ENCODE measurements around the gene CATSPER1.

The CATSPER1 gene

DNA sequence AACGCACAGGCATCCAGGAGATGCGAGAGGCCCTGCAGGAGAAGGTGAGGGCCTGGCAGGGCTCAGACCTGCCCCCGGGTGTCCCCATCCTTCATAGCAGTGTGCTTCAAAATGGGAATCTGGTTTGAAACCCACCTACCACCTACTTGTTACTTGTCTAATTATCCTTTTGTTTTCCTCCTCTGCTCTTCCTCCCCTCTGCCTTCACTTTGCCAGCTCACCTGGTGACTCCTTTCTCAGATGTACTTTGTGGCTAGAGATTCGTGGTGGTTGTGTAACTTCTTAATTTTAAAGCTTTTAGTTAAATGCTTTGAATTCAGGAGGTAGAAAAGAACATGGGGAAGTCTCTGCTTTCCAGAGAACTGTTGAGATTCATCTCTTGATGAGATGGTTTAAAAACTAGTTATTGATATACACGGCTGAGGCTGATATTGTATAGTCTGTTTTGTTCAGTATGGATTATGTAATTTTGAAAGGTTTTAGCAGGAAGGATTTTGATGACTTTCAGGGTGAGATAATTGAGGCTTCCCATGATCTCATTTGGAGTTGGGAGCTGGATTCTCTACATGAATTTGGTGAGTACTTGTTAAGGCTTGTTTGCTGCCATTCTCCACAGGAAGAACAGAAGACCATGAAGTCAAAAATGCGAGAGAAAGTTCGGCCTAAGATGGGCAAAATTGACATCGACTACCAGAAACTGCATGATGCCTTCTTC lies 33.8 kb upstream of the CATSPER1 start:
- Histone ChIP-seq H3K9me3 (ENCODE audit: insufficient read depth, low read length, severe bottlenecking) (no peaks in the 10 kb centered on the region), H3K36me3 (ENCODE audit: insufficient read depth, low read length) (peaks cover 97% of the 10 kb centered on the region), H3K79me2 (ENCODE audit: insufficient read depth, low read length) (peaks cover 43% of the 10 kb centered on the region), H3K4me1 (ENCODE audit: insufficient read depth, low read length) (peaks cover 2% of the 10 kb centered on the region; the same call in 1 of the 2 replicates), H3K9ac (ENCODE audit: low read depth, low read length) (no peak overlapping the region), H3K27me3 (ENCODE audit: insufficient read depth, low read length, poor library complexity) (no peaks in the 10 kb centered on the region), H3K27ac (ENCODE audit: low read length) (no peak overlapping the region), H2AFZ (ENCODE audit: low read depth, low read length) (no peak overlapping the region), H3K4me3 (ENCODE audit: low read depth in 1 of 2, low read length in 2 of 2) (no peak overlapping the region), H4K20me1 (ENCODE audit: insufficient read depth, low read length) (peaks cover 15% of the 10 kb centered on the region; the same call in 1 of the 2 replicates), H3K4me2 (ENCODE audit: insufficient read depth, low read length) (no peak overlapping the region)
- DNase-seq, result no peak
- TF ChIP-seq, protein P1, sequence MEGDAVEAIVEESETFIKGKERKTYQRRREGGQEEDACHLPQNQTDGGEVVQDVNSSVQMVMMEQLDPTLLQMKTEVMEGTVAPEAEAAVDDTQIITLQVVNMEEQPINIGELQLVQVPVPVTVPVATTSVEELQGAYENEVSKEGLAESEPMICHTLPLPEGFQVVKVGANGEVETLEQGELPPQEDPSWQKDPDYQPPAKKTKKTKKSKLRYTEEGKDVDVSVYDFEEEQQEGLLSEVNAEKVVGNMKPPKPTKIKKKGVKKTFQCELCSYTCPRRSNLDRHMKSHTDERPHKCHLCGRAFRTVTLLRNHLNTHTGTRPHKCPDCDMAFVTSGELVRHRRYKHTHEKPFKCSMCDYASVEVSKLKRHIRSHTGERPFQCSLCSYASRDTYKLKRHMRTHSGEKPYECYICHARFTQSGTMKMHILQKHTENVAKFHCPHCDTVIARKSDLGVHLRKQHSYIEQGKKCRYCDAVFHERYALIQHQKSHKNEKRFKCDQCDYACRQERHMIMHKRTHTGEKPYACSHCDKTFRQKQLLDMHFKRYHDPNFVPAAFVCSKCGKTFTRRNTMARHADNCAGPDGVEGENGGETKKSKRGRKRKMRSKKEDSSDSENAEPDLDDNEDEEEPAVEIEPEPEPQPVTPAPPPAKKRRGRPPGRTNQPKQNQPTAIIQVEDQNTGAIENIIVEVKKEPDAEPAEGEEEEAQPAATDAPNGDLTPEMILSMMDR (IDR thresholded peaks at IDR 0.05; ENCODE audit: borderline replicate concordance, extremely low read depth, low read length, poor library complexity, severe bottlenecking), result no peak
- no peak for TF ChIP-seq EZH2 (IDR thresholded peaks at IDR 0.05; ENCODE audit: borderline replicate concordance, low read depth, low read length, severe bottlenecking)
- ATAC-seq (ENCODE audit: insufficient read depth, low read depth), result no peak

DNA sequence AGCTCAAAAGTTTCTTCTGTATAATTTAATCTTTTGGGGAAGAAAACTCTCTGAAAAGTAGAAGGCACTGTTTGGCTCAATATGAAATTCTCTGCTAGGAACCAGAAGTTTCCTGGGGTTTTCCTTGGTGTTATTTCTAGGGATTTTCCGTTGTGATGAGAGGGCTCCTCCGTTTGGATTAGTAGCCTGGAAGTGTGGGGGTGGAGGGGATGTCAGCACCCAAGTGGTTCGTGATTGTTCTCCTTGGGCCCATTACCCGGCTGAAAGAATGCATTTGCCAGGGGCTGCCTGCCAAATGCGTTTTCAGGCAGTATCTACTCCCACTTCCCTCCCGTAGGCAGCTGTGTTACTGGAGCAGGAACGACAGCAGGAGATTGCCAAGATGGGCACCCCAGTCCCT lies 30.2 kb upstream of the CATSPER1 start:
- Histone ChIP-seq H3K79me2 (ENCODE audit: insufficient read depth, low read length) (peaks cover 47% of the 10 kb centered on the region), H3K27me3 (ENCODE audit: insufficient read depth, low read length, poor library complexity) (no peaks in the 10 kb centered on the region), H3K36me3 (ENCODE audit: insufficient read depth, low read length) (peaks cover 89% of the 10 kb centered on the region), H2AFZ (ENCODE audit: low read depth, low read length) (no peak overlapping the region), H4K20me1 (ENCODE audit: insufficient read depth, low read length) (peaks cover 26% of the 10 kb centered on the region; the same call in 1 of the 2 replicates), H3K4me1 (ENCODE audit: insufficient read depth, low read length) (peaks cover 22% of the 10 kb centered on the region), H3K27ac (ENCODE audit: low read length) (no peak overlapping the region), H3K9ac (ENCODE audit: low read depth, low read length) (no peak overlapping the region), H3K4me2 (ENCODE audit: insufficient read depth, low read length) (no peak overlapping the region), H3K4me3 (ENCODE audit: low read depth in 1 of 2, low read length in 2 of 2) (no peak overlapping the region), H3K9me3 (ENCODE audit: insufficient read depth, low read length, severe bottlenecking) (no peaks in the 10 kb centered on the region)
- DNase-seq, result no peak
- TF ChIP-seq EZH2 (IDR thresholded peaks at IDR 0.05; ENCODE audit: borderline replicate concordance, low read depth, low read length, severe bottlenecking), result no peak
- TF ChIP-seq, protein P1 (IDR thresholded peaks at IDR 0.05; ENCODE audit: borderline replicate concordance, extremely low read depth, low read length, poor library complexity, severe bottlenecking), result no peak
- no peak for ATAC-seq (ENCODE audit: insufficient read depth, low read depth)

DNA sequence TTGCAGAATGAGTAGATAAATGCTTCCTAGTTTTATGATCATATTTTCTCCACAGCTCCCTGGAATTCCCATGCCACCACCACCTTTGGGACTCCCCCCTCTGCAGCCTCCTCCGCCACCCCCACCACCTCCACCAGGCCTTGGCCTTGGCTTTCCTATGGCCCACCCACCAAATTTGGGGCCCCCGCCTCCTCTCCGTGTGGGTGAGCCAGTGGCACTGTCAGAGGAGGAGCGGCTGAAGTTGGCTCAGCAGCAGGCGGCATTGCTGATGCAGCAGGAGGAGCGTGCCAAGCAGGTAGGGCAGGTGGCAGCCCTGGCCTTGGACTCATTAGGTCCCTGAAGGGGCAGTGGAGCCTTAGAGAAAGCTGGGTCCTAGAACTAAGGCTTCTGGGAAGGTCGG lies 28.7 kb upstream of the CATSPER1 start:
- Histone ChIP-seq H3K9me3 (ENCODE audit: insufficient read depth, low read length, severe bottlenecking) (no peaks in the 10 kb centered on the region), H3K4me1 (ENCODE audit: insufficient read depth, low read length) (peaks cover 32% of the 10 kb centered on the region), H3K4me3 (ENCODE audit: low read depth in 1 of 2, low read length in 2 of 2) (no peak overlapping the region), H3K9ac (ENCODE audit: low read depth, low read length) (no peak overlapping the region), H3K4me2 (ENCODE audit: insufficient read depth, low read length) (no peak overlapping the region; the same call in 1 of the 2 replicates), H4K20me1 (ENCODE audit: insufficient read depth, low read length) (peaks cover 23% of the 10 kb centered on the region; the same call in 1 of the 2 replicates), H3K27ac (ENCODE audit: low read length) (no peak overlapping the region), H3K79me2 (ENCODE audit: insufficient read depth, low read length) (peaks cover 42% of the 10 kb centered on the region), H3K27me3 (ENCODE audit: insufficient read depth, low read length, poor library complexity) (no peaks in the 10 kb centered on the region), H2AFZ (ENCODE audit: low read depth, low read length) (no peak overlapping the region), H3K36me3 (ENCODE audit: insufficient read depth, low read length) (peaks cover 74% of the 10 kb centered on the region)
- ATAC-seq (ENCODE audit: insufficient read depth, low read depth) (no peak), DNase-seq (no peak)
- TF ChIP-seq EZH2 (IDR thresholded peaks at IDR 0.05; ENCODE audit: borderline replicate concordance, low read depth, low read length, severe bottlenecking), result no peak
- TF ChIP-seq, protein P1 (IDR thresholded peaks at IDR 0.05; ENCODE audit: borderline replicate concordance, extremely low read depth, low read length, poor library complexity, severe bottlenecking), result no peak

Measured in DND-41 (cell line).